Mammary epithelial cell (primary cell): Measurements from ENCODE around the gene CNTNAP4.

Experiments used
- CTCF ChIP-seq, 2 donors: IDR thresholded peaks in 1 of 2; conservative IDR thresholded peaks in 1 of 2; 2 replicates each; pipeline ENCODE4 v1.5.1; 2011 to 2012; ENCODE audit warnings: inconsistent platforms in 2 of 2, low read length in 2 of 2, mild to moderate bottlenecking in 2 of 2, control low read depth in 1 of 2, low read depth in 1 of 2; ENCODE audit not compliant: insufficient read depth in 1 of 2; ENCODE audit errors: extremely low read depth in 1 of 2
- EZH2 ChIP-seq: IDR thresholded peaks from 2 replicates; pipeline ENCODE4 v1.6.1; 2012; ENCODE audit warnings: low read length, inconsistent platforms, borderline replicate concordance

GRCh38 chr16:76396977-76397376 is 119.8 kb downstream of the CNTNAP4 start:
- TF ChIP-seq CTCF (conservative IDR thresholded peaks at IDR 0.05 in 1 of 2, IDR thresholded peaks at IDR 0.05 in 1 of 2; ENCODE audit: extremely low read depth in 1 of 2, insufficient read depth in 1 of 2, low read depth in 1 of 2, low read length in 2 of 2) (no peak), EZH2 (no peak)
